Transverse colon (tissue), 4 donors: ENCODE measurements around the gene BCO1. TPM values are rescaled to one million over a fixed set of nuclear protein-coding genes. Genes with fewer than 3 reads are reported as not detected.
A peak's percentile ranks its signal among the peaks of the same experiment; 100 is the strongest.

Experiments
- DNase-seq: peaks from one replicate; pipeline ENCODE4 v3.0.0-alpha.2; 2019
- H3K27ac ChIP-seq, 4 donors: fragments of 200-600 bp; sonication (generic); 2 replicates each; pipeline ENCODE4 v1.5.1; 2016 to 2018; ENCODE audit warnings: inconsistent platforms in 4 of 4
- H3K27me3 ChIP-seq: fragments of 200-600 bp; sonication (generic); 2 replicates; pipeline ENCODE4 v1.5.1; 2017; ENCODE audit warnings: inconsistent platforms
- H3K36me3 ChIP-seq, 4 donors: fragments of 200-600 bp; sonication (generic); 2 replicates each; pipeline ENCODE4 v1.5.1; 2017 to 2019; ENCODE audit warnings: inconsistent platforms in 4 of 4
- H3K4me1 ChIP-seq, 4 donors: fragments of 200-600 bp; sonication (generic); 2 replicates each; pipeline ENCODE4 v1.5.1; 2017 to 2020; ENCODE audit warnings: inconsistent platforms in 4 of 4
- H3K4me3 ChIP-seq, 4 donors: fragments of 200-600 bp; sonication (generic); 1 replicate in 1 of 4; 2 replicates in 3 of 4; pipeline versions ENCODE4 v1.5.1 to v1.6.1; 2017 to 2019; ENCODE audit warnings: inconsistent platforms in 4 of 4
- H3K9me3 ChIP-seq, 2 donors: fragments of 200-600 bp; sonication (generic); 2 replicates each; pipeline ENCODE4 v1.5.1; 2017 to 2019; ENCODE audit warnings: inconsistent platforms in 2 of 2
- CTCF ChIP-seq, 5 experiments: fragments of 200-600 bp in 3 of 5; fragments of 450-650 bp in 2 of 5; sonication (generic) in 3 of 5; IDR thresholded peaks; 1 replicate in 2 of 5; 2 replicates in 3 of 5; pipeline ENCODE4 v1.5.1; 2016 to 2017; ENCODE audit warnings: antibody characterized with exemption in 5 of 5, inconsistent platforms in 3 of 5, mild to moderate bottlenecking in 2 of 5, moderate library complexity in 1 of 5
- EP300 ChIP-seq: sonication (generic); formaldehyde crosslinking; IDR thresholded peaks from one replicate; pipeline ENCODE4 v1.6.1; 2017; ENCODE audit warnings: antibody characterized with exemption, low read depth
- POLR2A ChIP-seq: fragments of 450-650 bp; IDR thresholded peaks from one replicate; pipeline ENCODE4 v1.6.1; 2016; ENCODE audit warnings: antibody characterized with exemption, mild to moderate bottlenecking, moderate library complexity
- POLR2AphosphoS5 ChIP-seq, 3 donors: sonication (generic); formaldehyde crosslinking; IDR thresholded peaks; one replicate each; pipeline ENCODE4 v1.6.1; 2016; ENCODE audit warnings: antibody characterized with exemption in 3 of 3
- WGBS, 2 donors: methylation state at CpG; one replicate each; pipeline ENCODE4 v1.1.5; 2018; ENCODE audit warnings: low coverage in 1 of 2; 5-methylcytosine and 5-hydroxymethylcytosine counted together
- in situ Hi-C, 4 donors: fragments of 200-750 bp; cut with MboI; loops; one replicate each; pipeline versions ENCODE4 v1.15.0 to v1.15.1; 2017; ENCODE audit warnings: low sequenced_read_pairs in 3 of 4, low pct_ligation_motif_present in 1 of 4, low pct_unique_long_range_greater_than_20kb in 1 of 4
- intact Hi-C: fragments of 100-400 bp; cut with DNase I; formaldehyde crosslinking; loops from one replicate; pipeline ENCODE4 v1.15.1; 2023; ENCODE audit warnings: low total_unique reads
- total RNA-seq, 4 donors: library from RNA; depleted of rRNA; stranded (reverse); fragments of >200 nt; gene quantifications; one replicate each; pipeline ENCODE4 v1.1.0, GENCODE V29; 2016

Gene BCO1
- total RNA-seq, 4 donors from 2014 or later: 1.6 to 18.3 (median 4.0) TPM

- no peak for DNase-seq
- no peak for TF ChIP-seq POLR2A
- TF ChIP-seq POLR2AphosphoS5 (IDR thresholded peaks at IDR 0.05): no peak
- no peak for TF ChIP-seq CTCF (IDR thresholded peaks at IDR 0.05)
- TF ChIP-seq EP300: no peak
- no peaks in the 10 kb centered on the region for H3K9me3 ChIP-seq
- H3K36me3 ChIP-seq: no peaks in the 10 kb centered on the region
- no peak overlapping the region for H3K27ac ChIP-seq
- peaks cover 4% of the 10 kb centered on the region for H3K27me3 ChIP-seq
- intact Hi-C loops: loop anchor here (10.0 kb wide), 2 partner anchors 128 to 528 kb away; no protein-coding TSS in a partner anchor
- H3K4me3 ChIP-seq: no peak overlapping the region
- 70 to 81% methylated on average over 4 to 6 of the region's 6 CpGs for WGBS, 2 donors
- in situ Hi-C loops: loop anchor here in 3 of 4 donors (10.0 to 25.0 kb wide), 2 partner anchors 528 to 530 kb away; no protein-coding TSS in a partner anchor
- H3K4me1 ChIP-seq: peaks cover 0 to 4% (median 1%) of the 10 kb centered on the region in 4 donors
These were observed 31.4 kb upstream of the BCO1 start for GRCh38 chr16:81207076-81207475.

GRCh38 chr16:81210807-81211206 is 27.7 kb upstream of the BCO1 start:
- Histone ChIP-seq H3K27ac (no peak overlapping the region), H3K4me3 (no peak overlapping the region), H3K36me3 (no peaks in the 10 kb centered on the region), H3K27me3 (peaks cover 4% of the 10 kb centered on the region), H3K9me3 (no peaks in the 10 kb centered on the region), H3K4me1 (no peaks in the 10 kb centered on the region)
- in situ Hi-C loops (loop anchor here in 1 of 4 donors (25.0 kb wide), 1 partner anchor 526 kb away; no protein-coding TSS in a partner anchor), intact Hi-C loops (no loop called here)
- WGBS, 2 donors: 29% methylated on average over 3 of the region's 3 CpGs; no CpG with 5 or more reads in 1 of the 2 donors
- DNase-seq: no peak
- TF ChIP-seq EP300 (no peak), CTCF (IDR thresholded peaks at IDR 0.05) (no peak), POLR2A (no peak), POLR2AphosphoS5 (IDR thresholded peaks at IDR 0.05) (no peak)

- Histone ChIP-seq H3K4me1 (no peaks in the 10 kb centered on the region), H3K4me3 (no peak overlapping the region), H3K27me3 (peaks cover 4% of the 10 kb centered on the region), H3K9me3 (no peaks in the 10 kb centered on the region), H3K27ac (no peak overlapping the region), H3K36me3 (no peaks in the 10 kb centered on the region)
- WGBS, 2 donors: 70 to 74% methylated on average over 7 to 11 of the region's 11 CpGs
- intact Hi-C loops: no loop called here
- TF ChIP-seq CTCF (IDR thresholded peaks at IDR 0.05) (no peak), EP300 (no peak), POLR2AphosphoS5 (IDR thresholded peaks at IDR 0.05) (no peak), POLR2A (no peak)
- in situ Hi-C loops: loop anchor here in 1 of 4 donors (25.0 kb wide), 1 partner anchor 524 kb away; no protein-coding TSS in a partner anchor
- DNase-seq: no peak
These were observed 25.5 kb upstream of the BCO1 start for GRCh38 chr16:81212830-81213465.

GRCh38 chr16:81214745-81215166 is 23.7 kb upstream of the BCO1 start:
- no peak overlapping the region for H3K4me3 ChIP-seq

More at GRCh38 chr16:81214745-81215166, 23.7 kb upstream of the BCO1 start:
- Histone ChIP-seq H3K27me3 (peaks cover 4% of the 10 kb centered on the region), H3K4me1 (no peaks in the 10 kb centered on the region), H3K36me3 (no peaks in the 10 kb centered on the region), H3K27ac (no peak overlapping the region), H3K9me3 (no peaks in the 10 kb centered on the region)
- TF ChIP-seq CTCF (IDR thresholded peaks at IDR 0.05): peak in 4 of 5 experiments; percentile 6 to 37 (median 23)
- no peak for TF ChIP-seq POLR2AphosphoS5 (IDR thresholded peaks at IDR 0.05)
- intact Hi-C loops: no loop called here
- 53% methylated on average over 12 of the region's 15 CpGs; no CpG with 5 or more reads in 1 of the 2 donors for WGBS, 2 donors
- in situ Hi-C loops: loop anchor here in 1 of 4 donors (25.0 kb wide), 1 partner anchor 523 kb away; no protein-coding TSS in a partner anchor
- DNase-seq: peak; percentile 15
